Duodenal mucosa (tissue), 2 donors: ENCODE measurements around the gene SEMA3D.

Experiments used
- H3K27ac ChIP-seq: one replicate; pipeline ENCODE4 v1.7.0; 2013; ENCODE audit warnings: low read depth, low read length
- H3K27me3 ChIP-seq, 2 donors: one replicate each; pipeline ENCODE4 v1.7.0; 2013; ENCODE audit warnings: low read length in 2 of 2, control low read depth in 1 of 2; ENCODE audit not compliant: insufficient read depth in 2 of 2, control insufficient read depth in 1 of 2
- H3K36me3 ChIP-seq, 2 donors: one replicate each; pipeline ENCODE4 v1.7.0; 2013; ENCODE audit warnings: low read length in 2 of 2, control low read depth in 1 of 2; ENCODE audit not compliant: insufficient read depth in 2 of 2, control insufficient read depth in 1 of 2
- H3K4me1 ChIP-seq, 2 donors: one replicate each; pipeline ENCODE4 v1.7.0; 2013; ENCODE audit warnings: low read length in 2 of 2, control low read depth in 1 of 2; ENCODE audit not compliant: insufficient read depth in 2 of 2, control insufficient read depth in 1 of 2
- H3K4me3 ChIP-seq, 2 donors: one replicate each; pipeline ENCODE4 v1.7.0; 2013; ENCODE audit warnings: low read length in 2 of 2, low read depth in 1 of 2
- H3K9ac ChIP-seq, 2 donors: one replicate each; pipeline ENCODE4 v1.7.0; 2013; ENCODE audit warnings: low read length in 2 of 2, low read depth in 1 of 2
- H3K9me3 ChIP-seq, 2 donors: one replicate each; pipeline ENCODE4 v1.7.0; 2013; ENCODE audit warnings: low read length in 2 of 2, control low read depth in 1 of 2; ENCODE audit not compliant: control insufficient read depth in 1 of 2

Gene SEMA3D

DNA sequence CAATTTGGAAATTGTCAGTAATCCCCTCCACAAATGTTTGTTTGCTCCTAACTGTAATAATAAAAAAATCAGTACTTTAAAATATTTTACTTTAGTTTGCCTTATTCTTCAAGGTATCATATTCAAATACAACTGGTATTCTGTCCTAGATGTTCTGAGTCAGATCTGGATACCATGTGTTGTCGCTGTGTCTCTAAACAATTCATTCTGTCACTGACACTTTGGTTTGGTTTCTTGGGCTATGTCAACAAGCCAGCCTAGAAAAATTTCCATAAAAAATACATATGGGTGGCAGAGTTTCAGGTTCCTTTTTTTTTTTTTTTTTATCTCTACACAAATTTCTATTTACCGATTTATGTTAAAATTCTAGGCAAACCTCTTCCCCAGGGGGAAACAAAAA, 33.2 kb upstream of the SEMA3D start:
- Histone ChIP-seq H3K36me3 (no peaks in the 10 kb centered on the region), H3K9me3 (no peaks in the 10 kb centered on the region), H3K27ac (no peak overlapping the region), H3K4me3 (no peak overlapping the region), H3K9ac (no peak overlapping the region), H3K4me1 (no peaks in the 10 kb centered on the region), H3K27me3 (no peaks in the 10 kb centered on the region)

DNA sequence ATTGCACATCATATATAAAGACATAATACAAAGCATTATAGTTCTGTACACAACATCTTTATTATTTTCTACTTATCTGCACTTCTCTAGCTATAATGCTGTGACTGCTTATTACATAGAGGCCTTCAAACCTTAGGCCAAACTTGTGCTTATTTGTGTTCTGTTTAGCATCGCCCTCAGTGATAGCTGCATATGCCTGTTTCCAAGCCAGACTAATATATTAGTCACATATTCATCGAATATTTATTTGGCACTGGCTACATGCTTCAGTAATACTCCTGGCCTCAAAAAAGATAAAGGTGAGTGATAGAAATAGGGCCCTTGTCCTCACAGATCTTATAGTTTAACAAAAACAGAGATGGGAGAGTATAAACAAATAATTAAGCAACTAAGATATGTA, 30.2 kb upstream of the SEMA3D start:
- Histone ChIP-seq H3K4me1 (no peaks in the 10 kb centered on the region), H3K36me3 (no peaks in the 10 kb centered on the region), H3K9ac (no peak overlapping the region), H3K9me3 (no peaks in the 10 kb centered on the region), H3K27me3 (no peaks in the 10 kb centered on the region), H3K4me3 (no peak overlapping the region), H3K27ac (no peak overlapping the region)

GRCh38 chr7:85215098-85215497, 28.2 kb upstream of the SEMA3D start:
- Histone ChIP-seq H3K9me3 (no peaks in the 10 kb centered on the region), H3K27ac (no peak overlapping the region), H3K4me1 (no peaks in the 10 kb centered on the region), H3K36me3 (no peaks in the 10 kb centered on the region), H3K9ac (no peak overlapping the region), H3K4me3 (no peak overlapping the region), H3K27me3 (no peaks in the 10 kb centered on the region)

- Histone ChIP-seq H3K4me1 (no peaks in the 10 kb centered on the region), H3K27me3 (no peaks in the 10 kb centered on the region), H3K9ac (no peak overlapping the region), H3K36me3 (no peaks in the 10 kb centered on the region), H3K9me3 (no peaks in the 10 kb centered on the region), H3K4me3 (no peak overlapping the region), H3K27ac (no peak overlapping the region)
Observed at GRCh38 chr7:85213500-85213899, 26.6 kb upstream of the SEMA3D start.

DNA sequence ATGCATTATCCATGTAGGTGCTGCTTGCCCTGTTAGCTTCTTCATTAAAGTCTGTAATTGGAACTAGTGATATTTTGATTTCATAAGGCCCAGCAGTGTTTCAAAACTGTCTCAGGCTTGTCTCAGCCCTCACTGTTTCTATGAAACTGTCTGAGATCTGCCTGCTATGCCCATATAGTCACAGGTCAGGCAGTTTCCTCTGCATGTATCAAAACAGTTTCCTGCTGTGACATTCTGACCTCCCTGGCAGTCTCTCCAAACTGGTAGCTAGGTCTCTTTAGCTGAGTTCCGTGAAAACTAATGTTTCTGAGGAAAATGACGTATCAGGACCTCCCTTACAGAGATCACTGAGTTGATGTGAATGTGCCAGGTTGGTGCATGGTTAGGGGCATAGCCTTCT, 18.9 kb upstream of the SEMA3D start:
- no peaks in the 10 kb centered on the region for H3K36me3 ChIP-seq
- no peaks in the 10 kb centered on the region for H3K9me3 ChIP-seq
- no peak overlapping the region for H3K4me3 ChIP-seq
- H3K27me3 ChIP-seq, result no peaks in the 10 kb centered on the region
- no peaks in the 10 kb centered on the region for H3K4me1 ChIP-seq
- no peak overlapping the region for H3K27ac ChIP-seq
- no peak overlapping the region for H3K9ac ChIP-seq

DNA sequence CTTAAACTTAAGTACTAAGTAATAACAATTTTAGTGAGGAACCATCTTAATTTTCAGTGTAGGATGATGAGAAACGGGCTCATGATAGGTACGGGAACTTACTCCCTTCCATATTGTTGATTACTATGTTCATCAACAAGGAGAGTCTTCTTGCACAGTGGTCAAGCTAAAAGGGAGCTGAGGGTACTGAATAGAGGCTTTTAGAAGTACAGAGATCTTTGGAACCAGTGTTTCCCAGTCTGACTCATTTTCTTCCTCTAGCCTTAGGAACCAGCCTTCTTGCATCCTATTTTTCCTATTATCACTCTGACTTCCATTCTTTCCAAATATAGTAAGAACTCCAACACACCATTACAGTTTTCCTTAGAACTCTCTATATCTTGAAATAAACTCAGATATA, 17.6 kb upstream of the SEMA3D start:
- no peaks in the 10 kb centered on the region for H3K36me3 ChIP-seq
- H3K4me1 ChIP-seq, result no peaks in the 10 kb centered on the region
- no peaks in the 10 kb centered on the region for H3K9me3 ChIP-seq
- H3K27me3 ChIP-seq, result no peaks in the 10 kb centered on the region
- H3K9ac ChIP-seq, result no peak overlapping the region
- no peak overlapping the region for H3K27ac ChIP-seq
- no peak overlapping the region for H3K4me3 ChIP-seq

- H3K27me3 ChIP-seq, result no peaks in the 10 kb centered on the region
- H3K4me3 ChIP-seq, result no peak overlapping the region
- no peak overlapping the region for H3K27ac ChIP-seq
- H3K36me3 ChIP-seq, result no peaks in the 10 kb centered on the region
- no peaks in the 10 kb centered on the region for H3K9me3 ChIP-seq
- H3K9ac ChIP-seq, result no peak overlapping the region
- H3K4me1 ChIP-seq, result no peaks in the 10 kb centered on the region
Observed at GRCh38 chr7:85204061-85204460, 17.2 kb upstream of the SEMA3D start.

DNA sequence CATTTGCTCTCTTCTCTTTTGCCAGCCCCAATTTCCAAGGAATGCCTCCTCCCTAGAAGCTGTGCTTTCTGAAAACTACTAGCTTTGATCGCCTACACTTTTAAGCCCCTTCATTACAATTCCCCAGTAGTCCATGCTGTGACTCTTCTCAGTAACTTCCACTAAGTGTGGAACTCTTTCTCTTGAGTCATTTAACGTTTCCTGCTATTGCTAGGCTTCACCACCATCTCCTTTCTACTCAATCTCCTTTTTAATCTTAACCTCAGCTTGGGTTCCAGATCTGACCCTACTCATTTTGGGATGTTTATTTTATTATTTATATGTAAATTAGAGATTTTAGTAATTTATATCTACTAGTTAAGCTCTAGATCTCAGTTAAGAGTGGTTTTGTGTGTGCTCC, 14.4 kb upstream of the SEMA3D start:
- no peaks in the 10 kb centered on the region for H3K4me1 ChIP-seq
- H3K9ac ChIP-seq, result no peak overlapping the region
- H3K36me3 ChIP-seq, result no peaks in the 10 kb centered on the region
- H3K4me3 ChIP-seq, result no peak overlapping the region
- H3K9me3 ChIP-seq, result no peaks in the 10 kb centered on the region
- H3K27ac ChIP-seq, result no peak overlapping the region
- no peaks in the 10 kb centered on the region for H3K27me3 ChIP-seq

DNA sequence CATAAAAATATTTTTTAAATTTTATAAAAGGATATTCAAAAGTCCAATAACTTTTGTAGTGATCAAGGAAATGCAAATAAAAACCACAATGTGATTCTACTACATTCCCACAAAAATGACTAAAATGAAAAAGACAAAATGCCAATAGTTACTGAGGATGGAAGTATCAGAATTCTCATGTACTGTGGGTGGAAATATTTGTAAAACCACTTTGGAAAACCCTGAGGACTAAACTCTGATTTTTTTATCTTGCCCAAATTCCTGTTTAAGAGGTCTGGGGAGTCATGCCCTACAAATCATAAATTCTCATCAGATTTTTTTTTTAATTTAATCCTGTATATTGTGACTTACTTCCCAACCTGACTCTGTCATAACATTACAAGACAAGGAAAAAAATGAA, 9.8 kb upstream of the SEMA3D start:
- no peaks in the 10 kb centered on the region for H3K4me1 ChIP-seq
- no peak overlapping the region for H3K27ac ChIP-seq
- H3K9ac ChIP-seq, result no peak overlapping the region
- H3K27me3 ChIP-seq, result no peaks in the 10 kb centered on the region
- H3K36me3 ChIP-seq, result no peaks in the 10 kb centered on the region
- H3K9me3 ChIP-seq, result no peaks in the 10 kb centered on the region
- H3K4me3 ChIP-seq, result no peak overlapping the region

- no peaks in the 10 kb centered on the region for H3K9me3 ChIP-seq
- peaks cover 8 to 16% of the 10 kb centered on the region in 2 donors for H3K27me3 ChIP-seq
- H3K36me3 ChIP-seq, result no peaks in the 10 kb centered on the region
- peaks cover 5 to 7% of the 10 kb centered on the region in 2 donors for H3K4me1 ChIP-seq
- no peak overlapping the region for H3K27ac ChIP-seq
- H3K9ac ChIP-seq, result no peak overlapping the region
- H3K4me3 ChIP-seq, result no peak overlapping the region
Observed at GRCh38 chr7:85191383-85191782, 4.5 kb upstream of the SEMA3D start.

DNA sequence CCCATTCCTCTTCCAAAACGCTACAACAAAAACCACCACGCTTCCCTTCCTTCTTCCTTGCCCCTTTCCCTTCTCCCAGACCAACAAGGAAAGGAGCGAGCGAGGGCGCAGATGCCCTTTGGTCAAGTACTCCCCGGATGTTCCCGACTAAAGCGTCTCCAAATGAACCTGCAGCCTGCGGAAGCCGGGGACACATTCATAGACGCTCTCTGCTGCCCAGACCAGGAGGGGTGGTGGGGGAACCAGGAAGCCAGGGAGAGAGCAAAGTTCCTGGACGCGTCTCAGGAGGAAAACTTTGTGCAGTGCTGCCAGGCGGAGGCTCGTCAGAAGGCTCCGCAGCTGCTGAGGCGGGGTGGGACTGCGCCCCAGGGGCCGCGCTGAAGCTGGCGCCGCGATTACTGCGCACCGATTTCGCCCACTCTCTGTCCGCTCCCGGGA, 754 bp downstream of the SEMA3D start:
- Histone ChIP-seq H3K9me3 (no peaks in the 10 kb centered on the region), H3K27me3 (peaks cover 11 to 33% of the 10 kb centered on the region in 2 donors), H3K27ac (peak overlapping the region; percentile 36), H3K4me1 (peaks cover 5 to 10% of the 10 kb centered on the region in 2 donors), H3K9ac (peak overlapping the region; percentile 6 to 31), H3K36me3 (no peaks in the 10 kb centered on the region), H3K4me3 (peak overlapping the region; percentile 74 to 77)
